GM12874 (cell line): ENCODE measurements around the gene IFNG-AS1.

Experiments
- TF ChIP-seq, protein P1 (sequence below): IDR thresholded peaks from 2 replicates; pipeline ENCODE4 v1.5.1; 2011; ENCODE audit warnings: low read depth, mild to moderate bottlenecking, control low read depth, low read length, moderate library complexity; ENCODE audit not compliant: insufficient read depth

IFNG-AS1 gene

DNA sequence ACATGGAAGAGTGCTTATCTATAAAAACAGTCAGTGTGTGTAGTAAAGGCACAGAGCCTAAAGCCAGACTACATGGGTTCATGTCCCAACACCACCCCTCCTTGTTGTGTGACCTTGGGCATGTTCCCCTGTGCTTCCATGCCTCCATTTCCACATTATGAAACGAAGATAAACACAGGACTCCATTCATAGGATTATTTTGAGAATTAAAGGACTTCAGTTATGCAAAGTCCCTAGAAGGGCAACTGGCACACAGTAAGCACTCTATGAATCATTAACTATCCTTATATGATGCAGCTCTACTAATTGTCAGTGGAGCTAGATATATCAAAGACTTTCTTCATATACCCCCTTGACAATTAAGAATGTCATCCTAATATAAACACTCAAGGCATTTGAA is 17.8 kb downstream of the IFNG-AS1 start:
- TF ChIP-seq, protein P1, sequence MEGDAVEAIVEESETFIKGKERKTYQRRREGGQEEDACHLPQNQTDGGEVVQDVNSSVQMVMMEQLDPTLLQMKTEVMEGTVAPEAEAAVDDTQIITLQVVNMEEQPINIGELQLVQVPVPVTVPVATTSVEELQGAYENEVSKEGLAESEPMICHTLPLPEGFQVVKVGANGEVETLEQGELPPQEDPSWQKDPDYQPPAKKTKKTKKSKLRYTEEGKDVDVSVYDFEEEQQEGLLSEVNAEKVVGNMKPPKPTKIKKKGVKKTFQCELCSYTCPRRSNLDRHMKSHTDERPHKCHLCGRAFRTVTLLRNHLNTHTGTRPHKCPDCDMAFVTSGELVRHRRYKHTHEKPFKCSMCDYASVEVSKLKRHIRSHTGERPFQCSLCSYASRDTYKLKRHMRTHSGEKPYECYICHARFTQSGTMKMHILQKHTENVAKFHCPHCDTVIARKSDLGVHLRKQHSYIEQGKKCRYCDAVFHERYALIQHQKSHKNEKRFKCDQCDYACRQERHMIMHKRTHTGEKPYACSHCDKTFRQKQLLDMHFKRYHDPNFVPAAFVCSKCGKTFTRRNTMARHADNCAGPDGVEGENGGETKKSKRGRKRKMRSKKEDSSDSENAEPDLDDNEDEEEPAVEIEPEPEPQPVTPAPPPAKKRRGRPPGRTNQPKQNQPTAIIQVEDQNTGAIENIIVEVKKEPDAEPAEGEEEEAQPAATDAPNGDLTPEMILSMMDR, result no peak

- TF ChIP-seq, protein P1, result no peak
These were observed 18.2 kb downstream of the IFNG-AS1 start for GRCh38 chr12:68007466-68007865.

DNA sequence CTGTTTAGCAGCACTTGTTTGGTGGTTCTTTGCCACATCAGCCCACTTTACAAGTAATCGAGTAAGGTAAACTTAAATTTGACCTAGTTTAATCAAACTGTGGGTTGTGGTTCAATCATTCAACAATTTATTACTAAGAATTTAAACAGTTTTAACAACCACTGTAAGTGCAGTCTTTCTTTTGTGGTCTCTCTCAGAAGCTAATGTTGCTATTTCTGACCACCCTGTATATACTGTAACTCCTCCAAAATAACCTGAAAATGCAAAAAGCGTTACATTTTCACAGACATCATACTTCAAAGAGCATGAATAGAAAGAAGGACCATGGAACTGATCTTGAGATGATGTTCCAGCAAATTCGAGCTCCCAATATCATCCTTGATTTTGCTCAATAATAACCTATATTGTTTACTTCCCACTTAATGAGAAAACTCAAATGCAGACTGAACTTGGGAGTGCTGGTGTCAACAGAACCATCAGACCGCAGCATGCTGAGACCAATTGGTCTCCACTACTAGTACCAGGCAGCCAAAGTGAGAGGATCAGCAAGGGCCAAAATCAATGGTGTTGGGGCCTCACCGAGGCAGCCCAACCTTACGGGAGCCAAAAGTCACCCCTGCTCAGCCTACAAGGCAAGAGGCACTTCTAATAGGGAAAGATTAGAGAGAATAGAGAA is 22.1 kb downstream of the IFNG-AS1 start:
- TF ChIP-seq, protein P1, result no peak

GRCh38 chr12:68011882-68012207 is 22.6 kb downstream of the IFNG-AS1 start:
- TF ChIP-seq, protein P1, result no peak

- TF ChIP-seq, protein P1, result no peak
These were observed 23.5 kb downstream of the IFNG-AS1 start for GRCh38 chr12:68012712-68013111.

DNA sequence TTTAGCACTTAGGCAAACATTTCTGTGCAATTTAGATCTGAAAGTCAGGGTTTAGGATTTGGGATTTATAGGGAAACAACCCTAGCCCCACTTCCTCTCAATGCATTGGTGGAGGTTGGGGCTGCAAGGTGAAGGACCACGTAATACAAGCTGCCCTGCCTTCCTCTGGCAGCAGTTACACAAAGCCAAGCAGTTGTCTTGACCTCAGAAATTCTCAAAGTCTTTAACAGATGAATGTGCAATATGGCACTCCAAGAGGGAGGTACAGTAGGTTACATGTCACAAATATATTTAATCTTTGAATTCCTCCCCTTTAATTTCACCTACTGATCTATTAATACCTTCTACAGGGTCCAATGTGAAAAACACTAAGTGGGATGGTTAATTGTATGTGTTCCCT is 23.9 kb downstream of the IFNG-AS1 start:
- TF ChIP-seq, protein P1, result no peak

DNA sequence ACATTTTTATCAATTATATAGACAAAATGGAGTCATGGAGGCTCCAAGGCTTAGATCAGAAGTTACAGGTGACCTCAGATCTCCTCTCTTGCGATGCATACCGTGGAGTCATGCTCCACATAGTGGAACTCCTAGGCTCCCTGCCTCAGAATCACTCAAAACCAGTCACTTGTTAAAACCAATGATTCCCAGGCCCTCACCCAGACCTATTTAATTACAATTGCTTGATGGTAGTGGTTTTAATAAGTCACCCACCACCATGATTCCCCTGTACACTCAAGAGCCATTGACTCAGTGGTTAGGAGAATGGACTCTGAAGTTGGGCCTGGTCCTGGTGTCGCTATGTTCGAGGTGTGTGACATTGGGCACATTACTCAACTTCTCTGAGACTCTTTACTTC is 26.9 kb downstream of the IFNG-AS1 start:
- TF ChIP-seq, protein P1, result no peak
